ENCODE data around the gene CLASRP. TPM values are rescaled to one million over a fixed set of nuclear protein-coding genes. Genes with fewer than 3 reads are reported as not detected.

The CLASRP gene
- total and polyA plus RNA-seq, 9 of the 15 experiments (the other 6 are each of a cell fraction or from before 2014, with no cell fraction given) = 0.94 to 86.3 (median 44.0) TPM

GRCh38 chr19:45092747-45093678, 54.2 kb downstream of the CLASRP start, which contains the start of gene PPP1R37 (continued):
- 0 out of 2 replicates have a peak, but pooled peaks have one; percentile 59 for TF ChIP-seq AFF4 (CRISPR knock-in tag; IDR thresholded peaks at IDR 0.05)
- TF ChIP-seq RBM34 (IDR thresholded peaks at IDR 0.05; ENCODE audit: borderline replicate concordance, insufficient read depth, low read length) = no peak
- no peak for TF ChIP-seq ZNF780A (CRISPR knock-in tag; IDR thresholded peaks at IDR 0.05)
- TF ChIP-seq KLF10 (CRISPR knock-in tag; IDR thresholded peaks at IDR 0.05) = no peak
- TF ChIP-seq SRSF7 (optimal IDR thresholded peaks at IDR 0.05; ENCODE audit: low read depth, low read length) = no peak
- TF ChIP-seq, protein P1, sequence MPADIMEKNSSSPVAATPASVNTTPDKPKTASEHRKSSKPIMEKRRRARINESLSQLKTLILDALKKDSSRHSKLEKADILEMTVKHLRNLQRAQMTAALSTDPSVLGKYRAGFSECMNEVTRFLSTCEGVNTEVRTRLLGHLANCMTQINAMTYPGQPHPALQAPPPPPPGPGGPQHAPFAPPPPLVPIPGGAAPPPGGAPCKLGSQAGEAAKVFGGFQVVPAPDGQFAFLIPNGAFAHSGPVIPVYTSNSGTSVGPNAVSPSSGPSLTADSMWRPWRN (IDR thresholded peaks at IDR 0.05; ENCODE audit: low read depth) = 0 out of 2 replicates have a peak, but pooled peaks have one; percentile 34
- no peak for TF ChIP-seq ZFP36 (IDR thresholded peaks at IDR 0.05; ENCODE audit: low read depth, low read length, partially characterized antibody)
- no peak for TF ChIP-seq HMG20B (CRISPR knock-in tag; IDR thresholded peaks at IDR 0.05)
- no peak for TF ChIP-seq PURB (CRISPR knock-in tag; IDR thresholded peaks at IDR 0.05; ENCODE audit: low read depth)
- TF ChIP-seq ZEB2 (IDR thresholded peaks at IDR 0.05) = peak; percentile 100
- 0 out of 2 replicates have a peak, but pooled peaks have one; percentile 39 for TF ChIP-seq TAF7 (tag; IDR thresholded peaks at IDR 0.05)
- no peak for TF ChIP-seq RBM17 (IDR thresholded peaks at IDR 0.05; ENCODE audit: borderline replicate concordance, low read depth, low read length)
- no peak for TF ChIP-seq CSDE1 (IDR thresholded peaks at IDR 0.05)
- no peak for TF ChIP-seq KLF6 (CRISPR knock-in tag; IDR thresholded peaks at IDR 0.05; ENCODE audit: borderline replicate concordance)
- TF ChIP-seq RNF219 (CRISPR knock-in tag; IDR thresholded peaks at IDR 0.05) = no peak
- TF ChIP-seq CBX2 (IDR thresholded peaks at IDR 0.05; ENCODE audit: insufficient read depth, low read length, poor library complexity, severe bottlenecking) = no peak
- peak; percentile 84; the same call in 1 of the 2 replicates for TF ChIP-seq LCOR (CRISPR knock-in tag; IDR thresholded peaks at IDR 0.05)
- TF ChIP-seq ZNF133 (CRISPR knock-in tag; IDR thresholded peaks at IDR 0.05) = no peak
- no peak for TF ChIP-seq HSF4 (CRISPR knock-in tag; IDR thresholded peaks at IDR 0.05; ENCODE audit: borderline replicate concordance)
- TF ChIP-seq EP300 (IDR thresholded peaks at IDR 0.05; ENCODE audit: low read length) = peak; percentile 99
